HK-2 (cell line): ENCODE data around the gene PAM16.

Source experiments
- DNase-seq: peaks from one replicate; pipeline ENCODE4 v3.0.0-alpha.2; 2018; ENCODE audit not compliant: unreplicated experiment

PAM16 gene

DNA sequence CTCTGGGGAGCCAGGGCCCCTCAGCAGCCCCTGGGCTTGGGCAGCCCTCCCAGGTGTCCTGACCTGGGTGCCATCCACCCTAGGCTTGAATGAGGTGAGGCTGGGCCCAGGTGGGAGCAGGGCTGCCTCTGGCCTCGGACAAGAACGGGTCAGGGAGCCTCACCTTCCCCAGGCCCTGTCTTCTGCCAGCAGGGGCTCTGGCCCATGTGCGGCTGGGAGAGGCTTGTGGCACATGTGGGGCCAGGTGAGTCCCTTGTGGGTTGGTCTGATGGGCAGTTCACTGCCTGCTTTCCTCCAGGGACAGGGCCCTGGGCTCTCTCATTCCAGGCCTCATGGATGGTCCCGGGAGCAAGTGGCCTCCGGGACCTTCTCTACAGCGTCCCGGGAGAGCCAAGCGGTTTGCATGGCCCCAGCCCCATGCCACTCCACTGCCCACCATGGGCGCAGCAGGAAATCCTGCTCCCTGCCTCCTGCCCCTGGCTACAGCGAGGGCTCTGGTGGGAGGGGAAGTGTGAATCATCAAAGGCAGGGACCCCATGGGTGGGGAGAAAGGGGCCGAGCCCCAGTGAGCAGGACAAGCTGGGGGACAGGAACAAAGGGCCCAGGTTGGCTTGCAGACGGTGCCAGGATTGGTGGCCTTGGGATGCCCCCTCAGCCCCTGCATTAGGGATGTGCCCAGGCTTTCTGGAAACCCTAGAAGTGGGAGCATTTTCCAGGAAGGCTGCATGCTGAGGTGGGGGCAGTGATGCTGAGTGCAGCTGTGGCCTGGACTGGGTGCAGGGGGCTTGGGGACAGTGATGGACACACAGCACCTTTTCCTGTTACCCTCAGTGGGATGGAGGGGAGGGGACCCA is 32.7 kb upstream of the PAM16 start:
- no peak for DNase-seq

DNA sequence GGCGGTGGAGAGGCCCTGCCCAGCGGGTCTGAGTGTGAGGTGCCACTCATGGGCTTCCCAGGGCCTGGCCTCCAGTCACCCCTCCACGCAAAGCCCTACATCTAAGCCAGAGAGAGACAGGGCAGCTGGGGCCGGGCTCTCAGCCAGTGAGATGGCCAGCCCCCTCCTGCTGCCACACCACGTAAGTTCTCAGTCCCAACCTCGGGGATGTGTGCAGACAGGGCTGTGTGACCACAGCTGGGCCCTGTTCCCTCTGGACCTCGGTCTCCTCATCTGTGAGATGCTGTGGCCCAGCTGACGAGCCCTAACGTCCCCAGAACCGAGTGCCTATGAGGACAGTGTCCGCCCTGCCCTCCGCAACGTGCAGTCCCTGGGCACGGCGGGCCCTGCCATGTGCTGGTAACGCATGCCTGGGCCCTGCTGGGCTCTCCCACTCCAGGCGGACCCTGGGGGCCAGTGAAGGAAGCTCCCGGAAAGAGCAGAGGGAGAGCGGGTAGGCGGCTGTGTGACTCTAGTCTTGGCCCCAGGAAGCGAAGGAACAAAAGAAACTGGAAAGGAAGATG is 31.8 kb upstream of the PAM16 start:
- DNase-seq: no peak

- no peak for DNase-seq
Measured at GRCh38 chr16:4381935-4382794, 31.0 kb upstream of the PAM16 start.

DNA sequence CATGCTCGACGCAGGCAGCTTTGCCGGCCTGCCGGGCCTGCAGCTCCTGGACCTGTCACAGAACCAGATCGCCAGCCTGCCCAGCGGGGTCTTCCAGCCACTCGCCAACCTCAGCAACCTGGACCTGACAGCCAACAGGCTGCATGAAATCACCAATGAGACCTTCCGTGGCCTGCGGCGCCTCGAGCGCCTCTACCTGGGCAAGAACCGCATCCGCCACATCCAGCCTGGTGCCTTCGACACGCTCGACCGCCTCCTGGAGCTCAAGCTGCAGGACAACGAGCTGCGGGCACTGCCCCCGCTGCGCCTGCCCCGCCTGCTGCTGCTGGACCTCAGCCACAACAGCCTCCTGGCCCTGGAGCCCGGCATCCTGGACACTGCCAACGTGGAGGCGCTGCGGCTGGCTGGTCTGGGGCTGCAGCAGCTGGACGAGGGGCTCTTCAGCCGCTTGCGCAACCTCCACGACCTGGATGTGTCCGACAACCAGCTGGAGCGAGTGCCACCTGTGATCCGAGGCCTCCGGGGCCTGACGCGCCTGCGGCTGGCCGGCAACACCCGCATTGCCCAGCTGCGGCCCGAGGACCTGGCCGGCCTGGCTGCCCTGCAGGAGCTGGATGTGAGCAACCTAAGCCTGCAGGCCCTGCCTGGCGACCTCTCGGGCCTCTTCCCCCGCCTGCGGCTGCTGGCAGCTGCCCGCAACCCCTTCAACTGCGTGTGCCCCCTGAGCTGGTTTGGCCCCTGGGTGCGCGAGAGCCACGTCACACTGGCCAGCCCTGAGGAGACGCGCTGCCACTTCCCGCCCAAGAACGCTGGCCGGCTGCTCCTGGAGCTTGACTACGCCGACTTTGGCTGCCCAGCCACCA is 30.2 kb upstream of the PAM16 start:
- no peak for DNase-seq

- no peak for DNase-seq
Measured at GRCh38 chr16:4380119-4381063, 29.3 kb upstream of the PAM16 start.

- DNase-seq: no peak
Measured at GRCh38 chr16:4378999-4379690, 28.0 kb upstream of the PAM16 start.

DNA sequence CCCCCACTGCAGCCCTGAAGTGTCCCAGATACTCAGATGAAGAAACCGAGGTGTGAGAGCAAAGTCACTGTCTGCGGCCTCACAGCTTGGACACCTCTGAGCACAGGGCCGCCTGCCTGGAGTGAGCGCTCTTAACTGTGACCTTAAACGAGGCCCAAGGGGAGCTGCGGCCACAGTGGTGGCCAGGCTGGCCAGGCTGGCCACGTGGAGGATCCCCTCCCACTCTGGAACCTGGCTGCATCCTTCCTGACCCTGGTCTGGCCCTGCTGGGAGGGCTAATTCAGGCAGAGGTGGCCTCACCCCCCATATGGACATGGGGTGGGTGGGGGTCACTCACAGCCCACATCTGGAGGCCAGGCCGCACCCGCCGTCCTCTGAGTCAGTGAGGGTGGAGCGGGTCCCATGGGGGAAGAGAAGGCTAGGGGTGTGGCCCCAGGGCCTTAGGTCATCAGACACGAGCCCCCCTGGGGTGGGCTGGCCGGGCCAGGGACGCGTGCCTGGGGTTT is 27.1 kb upstream of the PAM16 start:
- DNase-seq: no peak

GRCh38 chr16:4377573-4378154 is 26.5 kb upstream of the PAM16 start:
- DNase-seq: no peak

GRCh38 chr16:4376893-4377572 is 25.9 kb upstream of the PAM16 start:
- no peak for DNase-seq

- no peak for DNase-seq
Measured at GRCh38 chr16:4376126-4376892, 25.2 kb upstream of the PAM16 start.

GRCh38 chr16:4375717-4376116 is 24.6 kb upstream of the PAM16 start:
- no peak for DNase-seq

DNA sequence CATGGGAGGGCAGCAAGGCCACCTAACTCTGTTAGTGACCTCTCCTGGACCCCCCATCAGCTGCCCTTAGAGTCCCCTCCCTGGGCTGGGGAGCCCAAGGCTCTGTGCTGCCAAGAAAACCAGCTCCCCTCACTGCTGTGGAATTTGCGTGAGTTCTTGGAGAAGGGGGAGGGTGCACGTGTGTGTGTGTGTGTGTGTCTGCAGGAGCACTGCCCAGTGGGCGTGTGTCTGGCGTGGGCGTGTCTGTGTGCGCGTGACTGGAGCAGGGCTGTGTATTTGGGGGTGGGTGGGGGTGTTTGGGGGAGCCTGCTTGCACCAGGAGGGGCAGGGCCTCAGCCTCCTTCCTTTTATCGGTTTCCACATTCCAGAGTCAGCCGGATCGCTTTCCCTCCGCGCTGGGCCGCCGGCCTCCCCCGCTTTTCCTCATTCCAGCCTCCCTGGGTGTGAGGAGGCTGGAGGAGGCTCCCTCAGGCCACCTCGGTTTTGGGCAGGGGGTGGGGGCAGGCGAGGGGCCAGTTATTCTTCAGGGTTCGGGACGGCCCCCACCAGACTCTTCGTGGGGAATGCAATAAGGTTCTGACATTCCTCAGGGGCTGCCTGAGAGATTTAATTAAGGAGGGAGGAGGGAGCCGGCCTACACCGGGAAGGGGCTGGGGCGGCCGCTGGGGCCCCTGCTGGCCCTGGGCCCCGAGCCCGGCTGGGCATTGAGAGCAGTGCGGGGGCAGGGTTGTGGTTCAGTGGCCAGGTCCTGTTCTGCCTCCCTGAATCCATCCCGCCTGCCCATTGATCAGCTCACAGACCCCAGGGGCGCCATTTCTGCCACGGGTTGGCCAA is 23.0 kb upstream of the PAM16 start:
- DNase-seq: peak; percentile 57

- peak; percentile 34 for DNase-seq
Measured at GRCh38 chr16:4373356-4373908, 22.3 kb upstream of the PAM16 start.

GRCh38 chr16:4372578-4373355 is 21.6 kb upstream of the PAM16 start:
- peak; percentile 46 for DNase-seq

DNA sequence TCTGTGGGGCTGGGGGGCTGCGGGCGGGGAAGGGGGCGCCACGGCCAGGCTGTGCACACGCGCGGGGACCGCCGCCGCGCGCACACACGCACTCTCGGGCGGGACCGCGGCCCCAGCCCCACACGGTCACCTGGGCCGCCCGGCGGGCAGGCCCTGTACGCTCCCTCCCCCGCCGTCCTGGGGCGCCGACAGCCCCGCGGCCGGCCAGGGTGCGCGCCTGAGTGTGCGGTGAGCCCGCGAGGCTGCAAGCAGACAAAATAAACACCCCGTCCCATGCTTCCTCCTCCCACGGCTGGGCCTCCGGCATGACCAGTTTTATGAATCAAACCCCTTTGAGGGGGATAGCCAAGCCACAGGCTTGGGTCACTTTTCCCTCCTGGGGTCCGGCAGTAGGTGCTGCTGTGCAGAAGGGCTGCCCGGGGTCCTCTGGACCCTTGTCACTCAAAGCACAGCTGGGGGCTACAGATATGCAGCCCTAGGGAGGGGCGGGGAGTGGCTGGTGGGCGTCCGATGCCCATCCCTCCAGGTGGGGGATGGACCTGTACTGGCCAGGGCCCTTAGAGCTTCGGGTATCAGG is 21.0 kb upstream of the PAM16 start:
- no peak for DNase-seq
